SU-DHL-6 (cell line): Measurements from ENCODE around the gene HDGF.
A peak's percentile ranks its signal among the peaks of the same experiment; 100 is the strongest.

Experiments
- EZH2phosphoT487 ChIP-seq: fragments of 200-600 bp; sonication (generic), shearing (Covaris generic); conservative IDR thresholded peaks from 2 replicates; pipeline ENCODE4 v1.6.1; 2018; ENCODE audit warnings: mild to moderate bottlenecking, antibody characterized with exemption, low read length, moderate library complexity, mixed read lengths
- TF ChIP-seq, protein P1 (sequence below): fragments of 200-600 bp; sonication (generic); IDR thresholded peaks from one replicate; pipeline ENCODE4 v1.5.1; 2017; ENCODE audit warnings: antibody characterized with exemption, mild to moderate bottlenecking, low read length, moderate library complexity; ENCODE audit not compliant: insufficient read depth, poor library complexity, severe bottlenecking

DNA sequence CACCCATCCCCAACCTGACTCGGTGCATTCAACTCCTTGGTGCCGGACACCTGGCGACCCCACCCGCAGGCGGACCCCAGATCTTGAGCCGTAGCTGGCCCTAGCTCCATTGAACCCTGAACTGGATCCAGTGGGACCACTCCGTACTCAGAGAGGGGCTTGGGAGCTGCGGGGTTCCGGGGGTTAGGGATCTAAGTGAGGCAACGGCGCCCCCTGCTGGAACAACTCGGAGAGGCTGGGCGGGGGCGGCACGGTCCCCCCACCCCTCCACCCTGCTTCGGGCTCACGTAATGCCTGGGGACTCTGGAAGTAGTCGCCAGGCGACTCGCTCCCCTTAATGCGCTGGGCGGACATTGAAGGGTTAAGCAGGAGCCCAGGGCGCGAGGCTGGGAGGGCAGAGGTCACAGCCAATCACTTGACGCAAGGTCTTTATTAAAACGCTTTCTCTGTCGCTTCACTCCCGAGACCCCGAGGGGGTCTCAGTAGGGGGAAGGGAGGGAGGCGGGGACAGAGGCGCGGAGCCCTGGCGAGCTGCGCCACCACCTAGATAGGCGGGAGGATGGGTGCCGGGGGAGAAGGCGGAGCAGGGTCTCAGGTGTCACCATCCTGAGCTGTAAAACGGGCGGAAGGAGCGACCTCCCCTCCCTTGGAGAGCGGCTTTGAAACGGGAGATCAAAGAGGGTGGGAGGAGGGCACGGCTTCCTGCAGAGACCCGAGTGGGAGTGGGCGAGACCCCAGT lies 45.4 kb downstream of the HDGF start:
- TF ChIP-seq, protein P1, sequence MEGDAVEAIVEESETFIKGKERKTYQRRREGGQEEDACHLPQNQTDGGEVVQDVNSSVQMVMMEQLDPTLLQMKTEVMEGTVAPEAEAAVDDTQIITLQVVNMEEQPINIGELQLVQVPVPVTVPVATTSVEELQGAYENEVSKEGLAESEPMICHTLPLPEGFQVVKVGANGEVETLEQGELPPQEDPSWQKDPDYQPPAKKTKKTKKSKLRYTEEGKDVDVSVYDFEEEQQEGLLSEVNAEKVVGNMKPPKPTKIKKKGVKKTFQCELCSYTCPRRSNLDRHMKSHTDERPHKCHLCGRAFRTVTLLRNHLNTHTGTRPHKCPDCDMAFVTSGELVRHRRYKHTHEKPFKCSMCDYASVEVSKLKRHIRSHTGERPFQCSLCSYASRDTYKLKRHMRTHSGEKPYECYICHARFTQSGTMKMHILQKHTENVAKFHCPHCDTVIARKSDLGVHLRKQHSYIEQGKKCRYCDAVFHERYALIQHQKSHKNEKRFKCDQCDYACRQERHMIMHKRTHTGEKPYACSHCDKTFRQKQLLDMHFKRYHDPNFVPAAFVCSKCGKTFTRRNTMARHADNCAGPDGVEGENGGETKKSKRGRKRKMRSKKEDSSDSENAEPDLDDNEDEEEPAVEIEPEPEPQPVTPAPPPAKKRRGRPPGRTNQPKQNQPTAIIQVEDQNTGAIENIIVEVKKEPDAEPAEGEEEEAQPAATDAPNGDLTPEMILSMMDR, result peak; percentile 89
- 0 out of 2 replicates have a peak, but pooled peaks have one; percentile 87 for TF ChIP-seq EZH2phosphoT487
